HG03354 (cell line): ENCODE data around the gene NFATC3.

Experiments used
- ATAC-seq: cut with Tn5 transposase; IDR thresholded peaks from one replicate; pipeline ENCODE4 v1.9.1; 2021; ENCODE audit warnings: mild to moderate bottlenecking; ENCODE audit not compliant: unreplicated experiment, poor library complexity, severe bottlenecking

NFATC3 gene

DNA sequence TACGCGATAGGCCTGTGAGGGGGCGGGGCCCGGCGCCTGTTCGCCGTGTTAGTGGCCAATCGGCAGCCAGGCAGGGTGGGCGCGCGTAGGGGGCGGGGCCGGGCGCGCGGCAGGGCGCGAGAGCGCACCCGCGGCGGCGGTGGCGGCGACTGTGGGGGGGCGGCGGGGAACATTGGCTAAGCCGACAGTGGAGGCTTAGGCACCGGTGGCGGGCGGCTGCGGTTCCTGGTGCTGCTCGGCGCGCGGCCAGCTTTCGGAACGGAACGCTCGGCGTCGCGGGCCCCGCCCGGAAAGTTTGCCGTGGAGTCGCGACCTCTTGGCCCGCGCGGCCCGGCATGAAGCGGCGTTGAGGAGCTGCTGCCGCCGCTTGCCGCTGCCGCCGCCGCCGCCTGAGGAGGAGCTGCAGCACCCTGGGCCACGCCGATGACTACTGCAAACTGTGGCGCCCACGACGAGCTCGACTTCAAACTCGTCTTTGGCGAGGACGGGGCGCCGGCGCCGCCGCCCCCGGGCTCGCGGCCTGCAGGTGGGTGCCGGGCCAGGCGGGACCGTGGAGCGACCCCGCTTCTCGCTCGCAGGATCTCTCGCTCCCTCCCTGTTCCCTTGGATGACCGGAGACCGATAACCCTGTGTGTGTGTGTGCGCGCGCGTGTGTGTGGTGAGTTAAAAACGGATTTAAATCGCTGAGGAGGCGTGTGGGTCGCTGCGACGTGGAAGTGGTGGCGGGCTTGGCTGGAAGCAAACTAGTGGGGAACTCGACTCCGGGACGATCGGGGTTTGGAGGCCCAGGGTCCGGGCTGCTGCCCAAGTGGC lies at the start of gene NFATC3:
NFATC3 (plus strand) TSS at position 112 of the 813 bp plus-strand sequence; CDS start at position 424, 312 bp downstream.
- ATAC-seq = peak; percentile 62

DNA sequence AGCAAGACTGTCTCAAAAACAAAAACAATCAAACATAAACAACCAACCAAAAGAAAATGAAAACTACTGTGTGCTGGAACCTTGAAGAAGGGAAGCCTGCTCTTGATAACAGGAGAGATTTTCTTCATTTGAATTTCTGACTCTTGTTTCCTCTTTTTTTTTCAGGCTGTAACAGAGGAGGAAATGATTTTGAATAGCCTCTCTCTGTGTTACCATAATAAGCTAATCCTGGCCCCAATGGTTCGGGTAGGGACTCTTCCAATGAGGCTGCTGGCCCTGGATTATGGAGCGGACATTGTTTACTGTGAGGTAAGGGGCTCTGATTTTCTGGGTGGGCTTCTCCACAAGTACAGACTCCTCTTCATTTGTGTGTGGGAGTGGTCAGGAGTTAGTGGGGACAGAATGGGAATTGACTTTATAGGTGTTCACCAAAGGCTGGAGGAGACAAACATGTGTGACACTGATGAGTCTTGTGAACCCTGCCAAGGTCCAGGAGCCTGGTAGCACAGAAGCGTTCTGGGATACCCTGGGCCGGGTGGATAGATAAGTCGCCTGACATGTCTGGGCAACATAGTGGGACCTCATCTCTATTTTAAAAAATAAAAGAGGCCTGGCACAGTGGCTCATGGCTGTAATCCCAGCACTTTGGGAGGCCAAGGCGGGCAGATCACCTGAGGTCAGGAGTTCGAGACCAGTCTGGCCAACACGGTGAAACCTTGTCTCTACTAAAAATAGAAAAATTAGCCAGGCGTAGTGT lies 47.2 kb upstream of the NFATC3 start:
- ATAC-seq = peak; percentile 33

DNA sequence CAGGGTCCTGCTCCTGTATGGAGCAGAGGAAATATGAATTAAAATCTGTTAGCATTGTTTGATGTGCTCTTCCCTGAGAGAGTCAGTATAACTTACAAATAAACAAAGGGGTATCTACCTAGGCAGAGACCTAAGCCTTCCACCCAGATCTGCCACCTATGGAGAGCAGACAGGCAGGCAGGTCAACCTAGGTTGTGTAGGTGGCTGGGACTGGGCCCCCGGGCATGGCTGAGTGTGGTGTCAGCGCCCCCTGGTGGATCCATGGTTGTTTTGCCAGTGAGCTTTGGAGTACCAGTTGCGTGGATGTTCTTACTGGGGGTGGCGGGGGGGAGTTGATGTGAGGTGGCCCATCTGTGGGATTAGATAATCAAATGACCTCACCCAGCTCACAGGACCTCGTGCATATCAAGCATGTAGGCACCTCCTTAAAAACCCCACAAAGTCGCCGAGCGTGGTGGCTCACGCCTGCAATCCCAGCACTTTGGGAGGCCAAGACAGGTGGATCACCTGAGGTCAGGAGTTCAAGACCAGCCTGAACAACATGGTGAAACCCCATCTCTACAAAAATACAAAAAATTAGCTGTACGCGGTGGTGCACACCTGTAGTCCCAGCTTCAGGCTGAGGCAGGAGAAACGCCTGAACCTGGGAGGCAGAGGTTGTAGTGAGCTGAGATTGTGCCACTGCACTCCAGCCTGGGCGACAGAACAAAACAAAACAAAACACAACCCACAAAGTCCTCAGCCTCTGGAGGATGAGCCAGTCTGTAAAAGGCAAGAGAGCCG lies 44.5 kb upstream of the NFATC3 start:
- ATAC-seq = peak; percentile 80

DNA sequence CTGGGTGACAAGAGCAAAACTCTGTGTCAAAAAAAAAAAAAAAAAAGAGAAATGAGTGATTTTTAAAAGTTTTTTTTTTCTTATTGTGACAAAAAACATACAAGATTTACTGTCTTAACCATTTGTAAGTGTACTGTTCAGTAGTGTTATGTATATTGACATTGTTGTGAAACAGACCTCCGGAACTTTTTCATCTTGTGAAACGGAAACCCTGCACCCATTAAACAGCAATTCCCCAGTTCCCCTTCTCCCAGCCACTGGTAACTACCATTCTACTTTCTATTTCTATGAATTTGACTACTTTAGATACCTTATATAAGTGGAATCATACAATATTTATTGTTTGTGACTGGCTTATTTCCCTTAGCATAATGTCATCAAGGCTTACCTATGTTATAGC lies 43.4 kb upstream of the NFATC3 start:
- ATAC-seq = no peak

DNA sequence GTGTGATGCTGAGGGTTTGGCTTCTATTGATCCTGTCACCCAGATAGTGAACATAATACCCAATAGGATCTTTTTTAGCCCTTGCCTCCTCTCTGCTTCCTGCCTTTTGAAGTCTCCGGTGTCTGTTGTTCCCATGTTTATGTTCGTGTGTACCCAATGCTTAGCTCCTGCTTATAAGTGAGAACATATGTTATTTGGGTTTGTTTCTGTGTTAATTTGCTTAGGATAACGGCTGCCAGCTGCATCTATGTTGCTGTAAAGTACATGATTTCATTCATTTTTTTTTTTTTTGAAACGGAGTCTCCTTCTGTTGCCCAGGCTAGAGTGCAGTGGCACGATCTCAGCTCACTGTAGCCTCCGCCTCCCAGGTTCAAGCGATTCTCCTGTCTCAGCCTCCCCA lies 39.1 kb upstream of the NFATC3 start:
- no peak for ATAC-seq

DNA sequence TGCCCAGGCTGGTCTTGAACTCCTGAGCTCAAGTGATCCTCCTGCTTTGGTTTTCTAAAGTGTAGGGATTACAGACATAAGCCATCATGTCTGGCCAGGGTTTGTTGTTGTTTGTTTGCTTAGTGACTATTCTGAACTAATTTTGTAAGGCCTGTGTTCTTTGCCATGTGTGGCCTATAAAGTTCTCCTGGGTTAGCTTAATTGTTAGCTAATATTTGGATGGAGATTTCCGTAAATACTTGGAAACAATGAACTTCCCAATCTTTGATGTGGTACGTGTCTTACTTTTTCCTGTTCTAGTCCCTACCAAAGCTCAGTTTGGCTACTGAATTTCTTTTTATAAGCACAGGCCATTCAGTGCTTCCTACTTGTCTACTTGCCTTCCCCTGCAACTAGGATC lies 37.2 kb upstream of the NFATC3 start:
- ATAC-seq = no peak

DNA sequence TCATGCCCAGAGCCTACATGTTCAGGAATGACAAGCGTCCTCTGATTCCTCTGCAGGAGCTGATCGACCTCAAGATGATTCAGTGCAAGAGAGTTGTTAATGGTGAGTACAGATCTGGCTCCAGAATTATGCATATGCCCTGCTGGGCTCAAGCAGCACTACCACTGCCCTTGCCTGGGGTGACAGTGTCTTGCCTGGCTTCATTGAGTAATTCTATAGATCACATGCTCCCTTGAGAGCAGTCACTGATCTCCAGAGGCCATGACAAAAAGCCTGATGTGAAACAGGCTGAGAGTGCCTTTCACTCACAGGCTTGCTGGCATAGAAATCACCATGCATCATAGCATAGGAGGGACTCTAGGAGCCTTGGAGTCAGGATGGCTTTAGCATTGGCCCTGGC lies 35.7 kb upstream of the NFATC3 start:
- ATAC-seq = no peak

DNA sequence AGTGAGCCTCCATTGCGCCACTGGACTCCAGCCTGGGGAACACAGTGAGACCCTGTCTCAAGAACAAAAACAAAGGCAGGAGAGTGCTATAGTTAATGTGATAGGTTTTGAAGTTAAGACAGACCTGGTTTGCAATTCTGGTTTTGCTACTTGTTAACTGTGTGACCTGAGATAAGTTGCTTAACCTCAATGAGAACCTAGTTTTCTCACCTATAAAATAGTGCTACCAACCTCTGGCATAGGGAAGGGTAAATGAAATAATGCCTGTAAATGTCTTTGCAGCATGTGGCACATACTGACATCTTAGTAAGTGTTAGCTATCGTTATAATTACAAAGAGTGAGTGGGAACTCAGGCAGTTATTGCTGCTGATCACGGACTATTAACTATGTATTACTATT lies 29.8 kb upstream of the NFATC3 start:
- no peak for ATAC-seq

DNA sequence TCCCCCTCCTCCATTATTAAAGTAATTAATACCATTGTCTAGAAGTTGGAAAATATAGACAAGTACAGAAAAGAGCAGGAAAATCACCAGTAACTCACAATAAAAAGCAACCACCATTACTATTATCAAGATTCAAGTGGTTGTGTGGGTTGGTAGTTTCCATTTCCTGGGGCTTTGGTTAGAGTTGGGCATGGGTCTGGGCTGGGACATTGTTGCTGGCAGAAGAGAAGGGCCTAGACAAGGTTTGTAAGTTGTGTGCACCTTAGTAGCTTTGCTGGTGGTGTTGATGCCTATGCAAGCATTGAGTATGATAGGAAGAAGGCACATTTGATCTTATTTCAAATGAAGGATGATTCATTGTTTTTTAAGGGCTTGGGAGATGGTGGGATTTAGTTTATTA lies 25.4 kb upstream of the NFATC3 start:
- no peak for ATAC-seq

DNA sequence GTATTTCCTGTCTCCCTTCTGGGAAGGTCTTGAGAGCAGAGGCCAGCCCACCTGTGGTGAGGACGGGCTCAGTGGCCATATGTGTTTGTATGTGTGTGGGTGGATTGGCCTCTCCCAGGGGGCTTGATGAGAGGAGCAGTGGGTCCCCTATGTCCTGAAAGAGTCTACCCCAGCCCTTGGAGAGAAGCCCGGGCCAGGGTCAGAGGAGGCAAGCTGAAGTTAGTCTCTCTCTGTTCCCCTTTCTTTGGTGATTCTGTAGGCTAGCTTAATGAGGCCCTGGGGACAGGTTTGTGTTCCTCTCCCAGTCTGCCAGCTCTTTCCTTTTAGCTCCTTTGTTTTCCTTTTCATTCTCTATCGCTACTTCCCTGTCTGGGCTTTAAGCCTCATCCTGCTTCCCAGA lies 23.8 kb upstream of the NFATC3 start:
- no peak for ATAC-seq

DNA sequence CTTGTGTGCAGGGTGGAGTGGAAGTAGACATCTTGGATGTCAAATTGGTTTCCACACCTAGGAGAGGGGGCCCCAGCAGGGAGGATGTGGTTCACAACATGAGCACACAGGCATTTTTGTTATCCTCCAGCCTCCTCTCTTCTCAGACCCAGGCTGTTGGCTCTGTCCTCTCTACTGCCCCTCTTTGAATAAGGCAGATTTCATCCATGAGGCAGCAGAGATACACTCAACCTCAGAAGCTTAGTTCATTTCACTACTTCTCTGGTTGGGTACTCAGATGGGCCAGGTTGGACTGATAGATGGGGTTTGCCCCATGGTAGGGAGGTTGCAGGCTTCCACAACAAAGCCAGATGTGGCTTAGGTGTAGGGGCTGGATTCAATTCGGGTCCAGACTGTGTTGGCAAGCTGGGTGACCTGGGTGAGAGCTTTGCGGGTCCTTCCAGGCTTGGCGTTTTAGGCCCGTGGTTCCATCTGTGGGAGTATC lies 22.2 kb upstream of the NFATC3 start:
- ATAC-seq = no peak

DNA sequence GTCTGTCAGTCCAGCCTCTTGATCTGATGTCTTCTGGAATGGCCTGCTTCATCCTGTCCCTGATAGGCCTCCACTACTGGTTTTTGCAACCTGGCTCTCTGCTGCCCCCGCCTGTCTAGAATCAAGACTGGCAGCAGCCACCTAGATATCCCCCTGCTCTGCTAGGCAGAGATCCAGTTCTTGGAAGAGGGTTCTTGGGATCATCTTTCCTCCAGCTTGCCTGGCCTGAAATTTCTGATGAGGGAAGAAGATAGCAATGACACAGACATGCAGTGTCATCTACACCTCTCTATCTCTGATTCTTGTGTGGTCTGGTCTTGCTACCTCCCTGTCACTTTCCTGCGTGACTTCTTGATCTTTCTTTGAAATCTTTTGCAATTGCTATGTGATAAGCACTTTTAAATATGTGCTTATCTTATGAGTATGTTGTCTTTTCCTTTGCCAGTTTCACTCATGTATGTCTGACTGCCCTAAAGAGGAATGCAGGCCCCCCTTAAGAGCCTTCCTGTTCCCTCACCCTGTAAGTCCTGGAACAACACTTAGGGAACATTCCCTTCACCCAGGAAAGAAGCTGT lies 20.3 kb upstream of the NFATC3 start:
- ATAC-seq = no peak

DNA sequence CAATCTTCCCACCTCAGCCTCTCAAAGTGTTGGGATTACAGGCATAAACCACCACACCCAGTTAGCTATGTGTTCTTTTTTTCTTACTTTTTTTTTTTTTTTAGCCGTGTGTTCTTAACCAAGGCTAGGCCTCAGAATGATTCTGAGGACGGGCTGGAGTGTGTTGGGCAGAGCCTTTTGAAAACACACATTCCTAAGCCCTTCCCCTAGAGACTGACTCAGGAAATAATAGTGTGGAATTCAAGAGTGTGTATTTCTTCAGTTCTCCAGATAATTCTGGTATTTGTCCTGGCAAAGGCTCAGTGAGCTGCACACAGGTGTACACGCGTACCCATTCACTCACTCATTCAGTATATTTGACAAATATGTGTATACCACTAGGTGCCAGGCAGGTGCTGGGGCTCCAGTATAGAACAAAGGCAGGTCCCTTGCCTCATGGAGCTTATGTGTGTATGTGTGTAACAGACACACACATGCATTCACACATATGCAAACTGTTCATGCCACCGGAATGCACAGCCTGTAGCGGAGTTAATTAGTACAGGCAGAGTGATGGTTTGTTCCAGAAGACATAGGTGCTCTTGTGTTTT lies 19.4 kb upstream of the NFATC3 start:
- no peak for ATAC-seq

DNA sequence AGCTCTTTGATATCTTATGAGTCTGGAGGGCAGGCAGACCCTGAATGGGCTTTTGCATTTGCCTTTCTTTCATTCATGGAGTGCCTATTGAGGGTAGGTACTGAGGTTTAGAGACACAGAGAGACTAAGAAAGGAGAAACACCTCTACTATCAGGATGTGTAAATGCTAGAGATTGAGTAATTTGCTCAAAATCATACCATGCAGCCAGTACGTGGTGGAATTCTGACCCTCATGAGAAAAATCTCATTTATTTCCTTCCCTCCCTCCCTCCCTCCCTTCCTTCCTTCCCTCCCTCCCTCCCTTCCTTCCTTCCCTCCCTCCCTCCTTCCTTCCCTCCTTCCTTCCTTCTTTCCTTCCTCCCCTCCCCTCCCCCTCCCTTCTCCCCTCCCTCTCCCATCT lies 18.4 kb upstream of the NFATC3 start:
- ATAC-seq = no peak

DNA sequence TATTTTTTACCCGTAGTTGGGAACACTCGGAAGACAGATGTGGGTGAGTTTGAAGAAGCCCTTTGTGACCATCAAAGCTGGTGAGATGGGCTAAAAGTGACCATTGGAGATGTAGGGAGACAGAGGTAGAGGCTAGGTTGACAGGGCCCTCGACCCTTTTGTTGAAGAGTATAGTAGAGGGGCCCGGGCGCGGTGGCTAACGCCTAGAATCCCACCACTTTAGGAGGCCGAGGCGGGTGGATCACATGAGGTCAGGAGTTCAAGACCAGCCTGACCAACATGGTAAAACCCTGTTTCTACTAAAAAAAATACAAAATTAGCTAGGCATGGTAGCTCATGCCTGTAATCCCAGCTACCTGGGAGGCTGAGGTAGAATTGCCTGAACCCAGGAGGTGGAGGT lies 16.2 kb upstream of the NFATC3 start:
- ATAC-seq = no peak

DNA sequence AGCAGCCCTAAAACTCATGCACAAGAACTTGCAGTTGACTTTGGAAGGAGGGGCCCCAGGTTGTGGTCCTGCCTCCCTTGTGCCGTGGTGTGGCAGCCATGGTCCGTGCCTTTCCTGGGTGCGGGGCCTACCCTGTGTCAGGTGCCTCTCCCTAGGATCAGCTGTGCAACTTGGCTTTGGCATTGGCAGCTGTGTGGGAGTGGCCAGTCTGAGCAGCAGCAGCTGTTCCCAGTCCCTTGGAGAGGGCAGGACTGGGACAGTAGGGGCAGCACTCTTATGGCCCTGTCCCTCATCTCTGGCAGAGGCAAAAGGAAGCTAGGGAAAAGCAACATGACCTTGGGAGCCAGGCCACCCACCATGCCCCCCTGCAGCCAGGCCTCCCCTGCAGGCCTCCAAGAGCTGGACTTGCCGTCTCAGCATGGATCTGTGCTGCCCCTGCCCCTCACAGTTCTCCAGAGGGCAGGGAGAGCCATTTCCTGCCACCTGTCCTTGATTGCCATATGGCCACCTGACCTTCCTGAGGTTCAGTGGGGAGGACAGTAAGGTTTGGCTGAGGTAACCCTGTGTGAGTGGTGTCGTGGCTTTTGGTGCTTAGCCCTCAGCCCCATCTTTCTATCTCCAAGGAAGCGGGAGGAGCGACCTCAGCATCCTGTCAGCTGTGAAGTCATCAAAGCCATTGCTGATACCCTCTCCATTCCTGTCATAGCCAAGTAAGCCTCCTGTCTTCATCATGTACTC lies 15.5 kb upstream of the NFATC3 start:
- ATAC-seq = no peak

DNA sequence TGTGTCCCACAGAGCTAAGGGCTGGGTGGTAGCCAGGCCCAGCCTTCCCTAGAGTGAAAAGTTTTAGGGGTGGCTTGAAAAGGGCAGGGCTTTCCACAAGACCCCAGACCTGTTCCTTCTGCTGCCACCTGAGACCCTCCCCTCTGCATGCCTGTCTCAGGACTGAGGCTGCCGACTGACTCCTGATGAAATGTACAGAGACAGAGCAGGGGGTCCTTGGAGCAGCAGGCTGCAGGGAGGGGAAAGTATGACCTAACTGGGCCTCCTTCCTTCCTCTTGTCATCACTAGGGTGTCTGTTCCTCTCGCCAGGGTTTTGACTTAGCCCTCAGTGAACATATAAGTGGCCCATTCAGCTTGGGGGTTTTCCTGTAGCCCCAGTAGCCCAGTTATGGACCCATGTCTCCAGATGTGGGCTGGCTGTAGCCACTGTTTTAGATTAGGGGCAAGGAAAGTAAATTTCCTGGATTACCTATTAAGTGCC lies 14.9 kb upstream of the NFATC3 start:
- peak; percentile 36 for ATAC-seq

DNA sequence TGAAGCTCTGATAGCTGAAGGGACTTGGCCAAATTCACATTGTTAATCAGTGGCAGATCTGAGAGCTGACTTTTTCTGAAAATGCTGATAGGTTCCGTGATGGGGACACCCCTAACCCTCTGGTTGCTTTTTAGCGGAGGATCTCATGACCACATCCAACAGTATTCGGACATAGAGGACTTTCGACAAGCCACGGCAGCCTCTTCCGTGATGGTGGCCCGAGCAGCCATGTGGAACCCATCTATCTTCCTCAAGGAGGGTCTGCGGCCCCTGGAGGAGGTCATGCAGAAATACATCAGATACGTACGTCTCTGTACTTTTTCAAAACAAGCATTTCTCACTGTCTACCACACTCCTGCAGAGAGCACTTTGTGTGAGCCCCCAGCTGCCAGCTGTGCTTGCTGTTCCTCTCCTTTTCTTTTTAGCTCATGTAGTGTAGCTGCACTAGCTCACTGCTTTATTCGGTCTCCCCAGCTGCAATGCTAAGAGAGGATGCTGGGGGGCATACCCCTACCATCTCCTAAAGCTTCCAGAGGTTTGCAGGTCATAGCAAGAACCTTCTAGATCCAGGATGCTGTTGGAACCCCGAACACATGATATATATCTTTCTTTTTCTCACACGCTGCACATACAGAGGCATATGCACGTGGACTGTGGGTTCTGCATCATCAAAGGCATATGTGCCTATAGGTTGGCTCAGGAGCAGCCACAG lies 14.2 kb upstream of the NFATC3 start:
- ATAC-seq = peak; percentile 37
